Transverse colon (tissue), 4 donors: ENCODE results near the gene FCGR3B. TPM values are rescaled to one million over a fixed set of nuclear protein-coding genes. Genes with fewer than 3 reads are reported as not detected.
"Not testable (repeated sequence)": the region's sequence is repeated elsewhere in the genome, so short reads cannot be mapped to it uniquely, and the experiment has no call there.

Source experiments
- DNase-seq: peaks from one replicate; pipeline ENCODE4 v3.0.0-alpha.2; 2019
- H3K27ac ChIP-seq, 4 donors: fragments of 200-600 bp; sonication (generic); 2 replicates each; pipeline ENCODE4 v1.5.1; 2016 to 2018; ENCODE audit warnings: inconsistent platforms in 4 of 4
- H3K27me3 ChIP-seq: fragments of 200-600 bp; sonication (generic); 2 replicates; pipeline ENCODE4 v1.5.1; 2017; ENCODE audit warnings: inconsistent platforms
- H3K36me3 ChIP-seq, 4 donors: fragments of 200-600 bp; sonication (generic); 2 replicates each; pipeline ENCODE4 v1.5.1; 2017 to 2019; ENCODE audit warnings: inconsistent platforms in 4 of 4
- H3K4me1 ChIP-seq, 4 donors: fragments of 200-600 bp; sonication (generic); 2 replicates each; pipeline ENCODE4 v1.5.1; 2017 to 2020; ENCODE audit warnings: inconsistent platforms in 4 of 4
- H3K4me3 ChIP-seq, 4 donors: fragments of 200-600 bp; sonication (generic); 1 replicate in 1 of 4; 2 replicates in 3 of 4; pipeline versions ENCODE4 v1.5.1 to v1.6.1; 2017 to 2019; ENCODE audit warnings: inconsistent platforms in 4 of 4
- H3K9me3 ChIP-seq, 2 donors: fragments of 200-600 bp; sonication (generic); 2 replicates each; pipeline ENCODE4 v1.5.1; 2017 to 2019; ENCODE audit warnings: inconsistent platforms in 2 of 2
- WGBS, 2 donors: methylation state at CpG; one replicate each; pipeline ENCODE4 v1.1.5; 2018; ENCODE audit warnings: low coverage in 1 of 2; 5-methylcytosine and 5-hydroxymethylcytosine counted together
- in situ Hi-C, 4 donors: fragments of 200-750 bp; cut with MboI; loops; one replicate each; pipeline versions ENCODE4 v1.15.0 to v1.15.1; 2017; ENCODE audit warnings: low sequenced_read_pairs in 3 of 4, low pct_ligation_motif_present in 1 of 4, low pct_unique_long_range_greater_than_20kb in 1 of 4
- intact Hi-C: fragments of 100-400 bp; cut with DNase I; formaldehyde crosslinking; loops from one replicate; pipeline ENCODE4 v1.15.1; 2023; ENCODE audit warnings: low total_unique reads
- total RNA-seq, 4 donors: library from RNA; depleted of rRNA; stranded (reverse); fragments of >200 nt; gene quantifications; one replicate each; pipeline ENCODE4 v1.1.0, GENCODE V29; 2016

The FCGR3B gene
- total RNA-seq, 4 donors from 2014 or later, result 2.0 TPM; not detected in 3

- H3K27ac ChIP-seq, H3K36me3 ChIP-seq, H3K4me3 ChIP-seq, H3K9me3 ChIP-seq, H3K27me3 ChIP-seq, DNase-seq, H3K4me1 ChIP-seq, intact Hi-C loops: not testable (repeated sequence)
- 83 to 100% methylated on average over 1 to 2 of the region's 2 CpGs for WGBS, 2 donors
- in situ Hi-C loops, result loop anchor here in 3 of 4 donors (25.0 kb wide), 1 partner anchor 102 kb away; the partner anchor contains the start of gene DUSP12 (in 3 of the 3)
Observed at GRCh38 chr1:161634993-161635392, 4.0 kb upstream of the FCGR3B start.

- H3K36me3 ChIP-seq, H3K9me3 ChIP-seq, H3K27me3 ChIP-seq, intact Hi-C loops, H3K4me3 ChIP-seq, H3K27ac ChIP-seq, DNase-seq, H3K4me1 ChIP-seq: not testable (repeated sequence)
- in situ Hi-C loops, result loop anchor here in 3 of 4 donors (25.0 kb wide), 1 partner anchor 107 kb away; the partner anchor contains the start of gene DUSP12 (in 3 of the 3)
- 100% methylated on average over 1 of the region's 2 CpGs; no CpG with 5 or more reads in 1 of the 2 donors for WGBS, 2 donors
Observed at GRCh38 chr1:161630128-161630742, 741 bp downstream of the FCGR3B start.

DNA sequence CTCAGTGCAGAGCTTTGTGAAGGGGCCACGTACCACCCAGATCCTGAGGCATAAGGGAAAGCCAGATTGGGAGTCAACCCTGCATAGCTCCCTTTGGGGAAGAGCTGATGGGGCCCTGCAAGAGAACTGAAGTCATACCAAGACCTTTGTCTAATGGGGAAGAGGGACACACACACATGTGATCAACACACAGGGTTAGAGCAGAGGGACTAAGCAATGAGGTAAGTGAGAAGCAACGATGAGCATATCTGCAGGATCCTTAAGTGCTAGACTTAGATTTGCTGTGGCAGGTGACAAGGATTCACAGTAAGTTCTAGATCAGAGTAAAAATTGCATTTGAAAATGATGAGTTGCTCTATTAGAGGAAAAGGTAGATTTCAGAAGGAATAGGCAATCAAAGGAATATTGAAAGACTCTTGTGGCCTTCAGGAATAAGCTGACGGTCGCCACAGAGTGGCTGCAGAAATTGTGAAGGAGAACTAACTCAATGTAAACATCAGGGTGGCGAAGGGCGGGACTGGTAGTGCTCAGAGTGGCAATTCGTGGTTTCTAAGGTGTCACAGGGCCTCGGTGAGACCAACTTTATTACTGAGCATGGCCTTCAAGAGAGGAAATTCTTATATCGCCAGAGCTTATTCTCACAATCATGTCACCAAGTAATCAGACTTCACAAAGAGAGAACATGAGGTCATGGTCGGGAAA is 4.4 kb downstream of the FCGR3B start:
- in situ Hi-C loops, result loop anchor here in 3 of 4 donors (25.0 kb wide), 1 partner anchor 111 kb away; the partner anchor contains the start of gene DUSP12 (in 3 of the 3)
- H3K27ac ChIP-seq, intact Hi-C loops, H3K9me3 ChIP-seq, H3K4me1 ChIP-seq, H3K27me3 ChIP-seq, H3K4me3 ChIP-seq, DNase-seq, H3K36me3 ChIP-seq: not testable (repeated sequence)
- whole genome bisulfite sequencing, 2 donors, result 49 to 56% methylated on average over 6 to 8 of the region's 10 CpGs

- in situ Hi-C loops, result loop anchor here (25.0 kb wide), 1 partner anchor 113 kb away; the partner anchor contains the start of gene DUSP12 (in 4 of the 4)
- 84% methylated on average over 1 of the region's 1 CpG; no CpG with 5 or more reads in 1 of the 2 donors for WGBS, 2 donors
- H3K4me3 ChIP-seq, H3K9me3 ChIP-seq, DNase-seq, intact Hi-C loops, H3K27ac ChIP-seq, H3K36me3 ChIP-seq, H3K4me1 ChIP-seq: not testable (repeated sequence)
- H3K27me3 ChIP-seq, result peaks cover 16% of the 10 kb centered on the region
Observed at GRCh38 chr1:161624605-161625004, 6.4 kb downstream of the FCGR3B start.

GRCh38 chr1:161623401-161624051 is 7.5 kb downstream of the FCGR3B start:
- H3K9me3 ChIP-seq, intact Hi-C loops, H3K36me3 ChIP-seq, DNase-seq, H3K4me3 ChIP-seq, H3K27ac ChIP-seq, H3K4me1 ChIP-seq: not testable (repeated sequence)
- in situ Hi-C loops, result loop anchor here in 1 of 4 donors (25.0 kb wide), 1 partner anchor 114 kb away; the partner anchor contains the start of gene DUSP12
- WGBS, 2 donors, result 51% methylated on average over 6 of the region's 6 CpGs; no CpG with 5 or more reads in 1 of the 2 donors
- H3K27me3 ChIP-seq, result peaks cover 16% of the 10 kb centered on the region

DNA sequence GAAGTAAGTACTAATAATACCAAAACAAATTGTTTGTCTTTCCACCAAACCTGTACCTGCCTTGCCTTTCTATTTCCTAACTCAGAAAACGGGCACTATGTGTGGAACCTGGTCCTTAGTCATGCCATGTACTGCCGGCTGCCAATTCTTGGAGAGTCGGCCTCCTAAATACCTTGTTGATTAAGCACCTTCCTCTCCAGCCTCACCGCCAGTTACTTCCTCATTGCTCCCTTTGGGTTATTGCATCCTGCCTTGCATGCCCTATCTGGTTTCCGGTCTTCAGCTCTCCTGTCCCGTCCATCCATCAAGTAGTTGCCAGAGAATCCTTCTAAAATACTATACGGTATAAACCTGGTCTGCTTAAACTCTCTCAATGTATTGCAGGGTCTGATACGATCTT is 8.9 kb downstream of the FCGR3B start:
- H3K4me1 ChIP-seq, H3K4me3 ChIP-seq, DNase-seq, intact Hi-C loops, H3K36me3 ChIP-seq, H3K9me3 ChIP-seq: not testable (repeated sequence)
- Histone ChIP-seq H3K27ac (peak overlapping the region in 1 of 4 donors; percentile 19), H3K27me3 (peaks cover 16% of the 10 kb centered on the region)
- in situ Hi-C loops, result loop anchor here in 1 of 4 donors (25.0 kb wide), 1 partner anchor 115 kb away; the partner anchor contains the start of gene DUSP12
- WGBS, 2 donors, result 36% methylated on average over 8 of the region's 8 CpGs; no CpG with 5 or more reads in 1 of the 2 donors

GRCh38 chr1:161621181-161622000 is 9.6 kb downstream of the FCGR3B start:
- H3K4me3 ChIP-seq, result peak overlapping the region in 2 of 4 donors; percentile 29 to 37
- H3K27ac ChIP-seq, result peak overlapping the region in 3 of 4 donors; percentile 6 to 29 (median 19)
- intact Hi-C loops, H3K36me3 ChIP-seq, H3K9me3 ChIP-seq, H3K4me1 ChIP-seq: not testable (repeated sequence)
- DNase-seq, result peak; percentile 46
- 13% methylated on average over 41 of the region's 41 CpGs; no CpG with 5 or more reads in 1 of the 2 donors for WGBS, 2 donors
- in situ Hi-C loops, result loop anchor here in 1 of 4 donors (25.0 kb wide), 1 partner anchor 116 kb away; the partner anchor contains the start of gene DUSP12
- peaks cover 16% of the 10 kb centered on the region for H3K27me3 ChIP-seq

DNA sequence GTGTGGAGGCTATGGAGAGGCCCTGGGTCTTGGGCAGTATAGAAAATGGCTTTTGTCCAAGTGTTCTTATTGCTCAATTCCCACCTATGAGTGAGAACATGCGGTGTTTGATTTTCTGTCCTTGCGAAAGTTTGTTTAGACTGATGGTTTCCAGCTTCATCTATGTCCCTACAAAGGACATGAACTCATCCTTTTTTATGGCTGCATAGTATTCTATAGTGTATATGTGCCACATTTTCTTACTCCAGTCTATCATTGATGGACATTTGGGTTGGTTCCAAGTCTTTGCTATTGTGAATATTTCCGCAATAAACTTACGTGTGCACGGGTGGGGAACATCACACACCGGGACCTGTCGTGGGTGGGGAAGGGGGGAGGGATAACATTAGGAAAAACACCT is 10.6 kb downstream of the FCGR3B start:
- H3K9me3 ChIP-seq, intact Hi-C loops, H3K27ac ChIP-seq, H3K4me3 ChIP-seq, H3K36me3 ChIP-seq, H3K4me1 ChIP-seq, DNase-seq: not testable (repeated sequence)
- in situ Hi-C loops, result loop anchor here in 1 of 4 donors (25.0 kb wide), 1 partner anchor 117 kb away; the partner anchor contains the start of gene DUSP12
- peaks cover 16% of the 10 kb centered on the region for H3K27me3 ChIP-seq
- WGBS, 2 donors, result 83 to 100% methylated on average over 2 to 7 of the region's 7 CpGs

- DNase-seq, H3K4me1 ChIP-seq, H3K27ac ChIP-seq, H3K36me3 ChIP-seq, H3K9me3 ChIP-seq, intact Hi-C loops, H3K4me3 ChIP-seq: not testable (repeated sequence)
- 87% methylated on average over 4 of the region's 4 CpGs; no CpG with 5 or more reads in 1 of the 2 donors for WGBS, 2 donors
- H3K27me3 ChIP-seq, result peaks cover 16% of the 10 kb centered on the region
- in situ Hi-C loops, result loop anchor here in 1 of 4 donors (25.0 kb wide), 1 partner anchor 119 kb away; the partner anchor contains the start of gene DUSP12
Observed at GRCh38 chr1:161618517-161618916, 12.5 kb downstream of the FCGR3B start.
